ENCODE results near the gene PEMT. TPM values are rescaled to one million over a fixed set of nuclear protein-coding genes. Genes with fewer than 3 reads are reported as not detected.
"Not testable (repeated sequence)": the region's sequence is repeated elsewhere in the genome, so short reads cannot be mapped to it uniquely, and the experiment has no call there.

Gene PEMT
- total and polyA plus RNA-seq, 2 donors (not counting 1 experiment from before 2014, with no cell fraction given): 18.0 to 18.6 TPM

DNA sequence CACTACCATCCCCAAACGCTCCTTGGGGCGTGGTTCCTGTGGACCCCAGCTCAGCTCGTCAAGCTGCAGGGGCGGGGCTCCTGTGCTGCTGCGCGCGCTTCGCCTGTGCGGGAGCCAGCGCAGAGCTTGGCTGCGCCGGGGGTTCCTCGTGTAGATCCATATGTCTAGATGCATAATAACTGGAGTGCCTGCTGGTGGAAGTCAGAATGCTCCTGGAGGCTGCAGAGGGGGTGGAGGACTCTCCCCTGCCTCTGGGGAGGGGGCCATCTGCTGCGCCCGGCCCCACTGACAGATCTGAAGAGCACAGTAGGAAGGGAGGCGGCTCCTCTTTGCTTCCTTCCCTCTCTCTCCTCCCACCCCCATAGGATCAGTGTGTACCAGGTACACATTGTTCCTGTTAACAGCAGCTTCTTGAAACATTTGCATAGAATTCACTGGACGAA lies 99.9 kb downstream of the PEMT start:
- H2AFZ ChIP-seq (ENCODE audit: low read length): no peak overlapping the region
- H3K27ac ChIP-seq (ENCODE audit: insufficient read depth, low read length): no peak overlapping the region
- TF ChIP-seq, protein P1, sequence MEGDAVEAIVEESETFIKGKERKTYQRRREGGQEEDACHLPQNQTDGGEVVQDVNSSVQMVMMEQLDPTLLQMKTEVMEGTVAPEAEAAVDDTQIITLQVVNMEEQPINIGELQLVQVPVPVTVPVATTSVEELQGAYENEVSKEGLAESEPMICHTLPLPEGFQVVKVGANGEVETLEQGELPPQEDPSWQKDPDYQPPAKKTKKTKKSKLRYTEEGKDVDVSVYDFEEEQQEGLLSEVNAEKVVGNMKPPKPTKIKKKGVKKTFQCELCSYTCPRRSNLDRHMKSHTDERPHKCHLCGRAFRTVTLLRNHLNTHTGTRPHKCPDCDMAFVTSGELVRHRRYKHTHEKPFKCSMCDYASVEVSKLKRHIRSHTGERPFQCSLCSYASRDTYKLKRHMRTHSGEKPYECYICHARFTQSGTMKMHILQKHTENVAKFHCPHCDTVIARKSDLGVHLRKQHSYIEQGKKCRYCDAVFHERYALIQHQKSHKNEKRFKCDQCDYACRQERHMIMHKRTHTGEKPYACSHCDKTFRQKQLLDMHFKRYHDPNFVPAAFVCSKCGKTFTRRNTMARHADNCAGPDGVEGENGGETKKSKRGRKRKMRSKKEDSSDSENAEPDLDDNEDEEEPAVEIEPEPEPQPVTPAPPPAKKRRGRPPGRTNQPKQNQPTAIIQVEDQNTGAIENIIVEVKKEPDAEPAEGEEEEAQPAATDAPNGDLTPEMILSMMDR (conservative IDR thresholded peaks at IDR 0.05 in 1 of 2, IDR thresholded peaks at IDR 0.05 in 1 of 2; ENCODE audit: low read depth in 1 of 2, low read length in 2 of 2): no peak
- TF ChIP-seq EZH2 (IDR thresholded peaks at IDR 0.05; ENCODE audit: low read length, missing control alignments): no peak
- H4K20me1 ChIP-seq (ENCODE audit: control insufficient read depth, extremely low read depth, insufficient read depth, low read length): no peaks in the 10 kb centered on the region
- H3K4me1 ChIP-seq (ENCODE audit: control insufficient read depth, extremely low read depth, insufficient read depth, low read length): peaks cover 3% of the 10 kb centered on the region
- no peaks in the 10 kb centered on the region for H3K9me3 ChIP-seq (ENCODE audit: control insufficient read depth, insufficient read depth, low read depth, low read length)
- H3K4me2 ChIP-seq (ENCODE audit: extremely low read depth, insufficient read depth, low read length): no peak overlapping the region
- H3K9ac ChIP-seq (ENCODE audit: insufficient read depth, low read length): no peak overlapping the region
- H3K36me3 ChIP-seq (ENCODE audit: control insufficient read depth, insufficient read depth, low read length): peaks cover 4% of the 10 kb centered on the region
- H3K4me3 ChIP-seq (replicated peaks in 1 of 4; ENCODE audit: control extremely low read depth in 1 of 4, insufficient read depth in 1 of 4, low read depth in 3 of 4, low read length in 4 of 4): no peak overlapping the region
- H3K79me2 ChIP-seq (ENCODE audit: control insufficient read depth, insufficient read depth, low read length): no peaks in the 10 kb centered on the region
- no peaks in the 10 kb centered on the region for H3K27me3 ChIP-seq (ENCODE audit: control insufficient read depth, insufficient read depth, low read length)
- DNase-seq (ENCODE audit: low read depth in 2 of 2): no peak

DNA sequence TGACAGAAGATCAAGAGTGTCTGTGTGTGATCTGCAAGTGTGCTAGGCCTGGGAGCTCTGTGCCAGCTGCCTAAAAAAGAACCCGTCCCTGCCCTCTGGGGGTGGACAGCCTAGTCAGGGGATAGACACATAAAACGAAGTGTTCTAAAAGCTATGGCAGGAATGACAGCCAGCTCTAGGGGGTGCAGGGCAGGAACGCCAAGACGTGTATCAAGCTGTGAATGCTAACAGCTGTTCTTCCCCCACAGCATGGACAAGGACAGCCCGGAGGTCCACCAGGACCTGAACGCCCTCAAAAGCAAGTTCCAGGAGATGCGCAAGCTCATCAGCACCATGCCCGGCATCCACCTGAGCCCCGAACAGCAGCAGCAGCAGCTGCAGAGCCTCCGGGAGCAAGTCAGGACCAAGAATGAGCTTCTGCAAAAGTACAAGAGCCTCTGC lies 100.5 kb downstream of the PEMT start:
- Histone ChIP-seq H3K79me2 (ENCODE audit: control insufficient read depth, insufficient read depth, low read length) (no peaks in the 10 kb centered on the region), H3K4me2 (ENCODE audit: extremely low read depth, insufficient read depth, low read length) (no peak overlapping the region), H3K9ac (ENCODE audit: insufficient read depth, low read length) (no peak overlapping the region), H3K36me3 (ENCODE audit: control insufficient read depth, insufficient read depth, low read length) (peaks cover 4% of the 10 kb centered on the region), H2AFZ (ENCODE audit: low read length) (no peak overlapping the region), H3K27ac (ENCODE audit: insufficient read depth, low read length) (no peak overlapping the region), H3K27me3 (ENCODE audit: control insufficient read depth, insufficient read depth, low read length) (no peaks in the 10 kb centered on the region), H3K9me3 (ENCODE audit: control insufficient read depth, insufficient read depth, low read depth, low read length) (no peaks in the 10 kb centered on the region), H3K4me3 (replicated peaks in 1 of 4; ENCODE audit: control extremely low read depth in 1 of 4, insufficient read depth in 1 of 4, low read depth in 3 of 4, low read length in 4 of 4) (no peak overlapping the region), H4K20me1 (ENCODE audit: control insufficient read depth, extremely low read depth, insufficient read depth, low read length) (no peaks in the 10 kb centered on the region), H3K4me1 (ENCODE audit: control insufficient read depth, extremely low read depth, insufficient read depth, low read length) (peaks cover 3% of the 10 kb centered on the region)
- DNase-seq (ENCODE audit: low read depth in 2 of 2): no peak
- TF ChIP-seq, protein P1 (conservative IDR thresholded peaks at IDR 0.05 in 1 of 2, IDR thresholded peaks at IDR 0.05 in 1 of 2; ENCODE audit: low read depth in 1 of 2, low read length in 2 of 2): no peak
- TF ChIP-seq EZH2 (IDR thresholded peaks at IDR 0.05; ENCODE audit: low read length, missing control alignments): no peak

DNA sequence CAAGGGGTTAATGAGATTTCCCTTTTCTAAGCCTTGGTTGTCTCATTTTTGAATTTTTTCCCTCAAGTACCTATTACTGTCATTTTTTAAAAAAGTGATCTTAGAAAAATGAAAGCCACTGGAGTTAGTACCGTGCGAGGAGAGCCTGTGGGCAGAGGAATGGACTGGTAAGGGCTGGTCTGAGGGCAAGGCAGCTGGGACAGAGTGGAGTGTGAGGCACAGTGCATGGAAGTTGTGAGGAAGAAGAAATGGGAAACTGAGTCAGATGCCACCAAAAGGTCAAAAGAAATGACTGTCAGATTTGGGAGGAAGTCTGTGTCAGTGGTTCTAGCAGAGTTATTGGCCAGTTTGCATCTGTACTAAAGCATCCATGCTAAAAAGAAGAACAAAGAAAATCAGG lies 103.5 kb downstream of the PEMT start:
- Histone ChIP-seq H3K9me3 (ENCODE audit: control insufficient read depth, insufficient read depth, low read depth, low read length) (no peaks in the 10 kb centered on the region), H3K4me2 (ENCODE audit: extremely low read depth, insufficient read depth, low read length) (no peak overlapping the region), H3K27ac (ENCODE audit: insufficient read depth, low read length) (no peak overlapping the region), H3K36me3 (ENCODE audit: control insufficient read depth, insufficient read depth, low read length) (peaks cover 6% of the 10 kb centered on the region), H2AFZ (ENCODE audit: low read length) (no peak overlapping the region), H4K20me1 (ENCODE audit: control insufficient read depth, extremely low read depth, insufficient read depth, low read length) (no peaks in the 10 kb centered on the region), H3K4me1 (ENCODE audit: control insufficient read depth, extremely low read depth, insufficient read depth, low read length) (no peaks in the 10 kb centered on the region), H3K79me2 (ENCODE audit: control insufficient read depth, insufficient read depth, low read length) (peaks cover 14% of the 10 kb centered on the region), H3K4me3 (replicated peaks in 1 of 4; ENCODE audit: control extremely low read depth in 1 of 4, insufficient read depth in 1 of 4, low read depth in 3 of 4, low read length in 4 of 4) (no peak overlapping the region), H3K9ac (ENCODE audit: insufficient read depth, low read length) (no peak overlapping the region), H3K27me3 (ENCODE audit: control insufficient read depth, insufficient read depth, low read length) (no peaks in the 10 kb centered on the region)
- no peak for DNase-seq (ENCODE audit: low read depth in 2 of 2)
- TF ChIP-seq EZH2 (IDR thresholded peaks at IDR 0.05; ENCODE audit: low read length, missing control alignments): no peak

DNA sequence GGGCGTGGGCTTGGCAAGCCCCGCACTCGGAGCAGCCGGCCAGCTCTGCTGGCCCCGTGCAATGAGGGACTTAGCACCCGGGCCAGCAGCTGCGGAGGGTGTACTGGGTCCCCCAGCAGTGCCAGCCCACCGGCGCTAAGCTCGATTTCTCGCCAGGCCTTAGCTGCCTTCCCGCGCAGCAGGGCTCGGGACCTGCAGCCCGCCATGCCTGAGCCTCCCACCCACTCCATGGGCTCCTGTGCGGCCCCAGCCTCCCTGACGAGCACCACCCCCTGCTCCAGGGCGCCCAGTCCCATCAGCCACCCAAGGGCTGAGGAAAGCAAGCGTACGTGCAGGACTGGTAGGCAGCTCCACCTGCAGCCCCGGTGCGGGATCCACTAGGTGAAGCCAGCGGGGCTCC lies 105.1 kb downstream of the PEMT start:
- not testable (repeated sequence) for H4K20me1 ChIP-seq (ENCODE audit: control insufficient read depth, extremely low read depth, insufficient read depth, low read length); H3K4me1 ChIP-seq (ENCODE audit: control insufficient read depth, extremely low read depth, insufficient read depth, low read length); H3K36me3 ChIP-seq (ENCODE audit: control insufficient read depth, insufficient read depth, low read length)

More for the DNA sequence above, 105.1 kb downstream of the PEMT start:
- not testable (repeated sequence) for H3K9me3 ChIP-seq (ENCODE audit: control insufficient read depth, insufficient read depth, low read depth, low read length); H2AFZ ChIP-seq (ENCODE audit: low read length); H3K27me3 ChIP-seq (ENCODE audit: control insufficient read depth, insufficient read depth, low read length); H3K4me3 ChIP-seq (replicated peaks in 1 of 4; ENCODE audit: control extremely low read depth in 1 of 4, insufficient read depth in 1 of 4, low read depth in 3 of 4, low read length in 4 of 4); H3K4me2 ChIP-seq (ENCODE audit: extremely low read depth, insufficient read depth, low read length); DNase-seq (ENCODE audit: low read depth in 2 of 2); H3K27ac ChIP-seq (ENCODE audit: insufficient read depth, low read length); H3K9ac ChIP-seq (ENCODE audit: insufficient read depth, low read length)
- peaks cover 17% of the 10 kb centered on the region for H3K79me2 ChIP-seq (ENCODE audit: control insufficient read depth, insufficient read depth, low read length)

Data from fibroblast of lung (primary cell).